Measurements from ENCODE around the gene OR3A2. TPM values are rescaled to one million over a fixed set of nuclear protein-coding genes. Genes with fewer than 3 reads are reported as not detected.

Gene OR3A2
- total RNA-seq, 1 experiment from 2014 or later, result not detected

- H2AFZ ChIP-seq (ENCODE audit: low read depth, low read length, poor library complexity, severe bottlenecking), result no peak overlapping the region
- intact Hi-C loops (cut with micrococcal nuclease), result no loop called here
- DNase-seq (ENCODE audit: low read depth, low spot score), result no peak
- CTCF ChIA-PET, result no interaction called here
- ATAC-seq, result no peak
- H3K9me3 ChIP-seq (ENCODE audit: control insufficient read depth in 1 of 2, insufficient read depth in 1 of 2, low read depth in 1 of 2, low read length in 2 of 2), result no peaks in the 10 kb centered on the region
- no peak overlapping the region for H3K27ac ChIP-seq (ENCODE audit: low read depth, low read length)
- no peaks in the 10 kb centered on the region for H3K79me2 ChIP-seq (ENCODE audit: insufficient read depth, low read length)
- RAD21 ChIA-PET (ENCODE audit: low non-redundant PET in 1 of 2, low total read pairs in 2 of 2, uncharacterized antibody in 2 of 2, unreplicated experiment in 2 of 2), result no interaction called here
- POLR2A ChIA-PET, result no interaction called here
- H3K9me2 ChIP-seq (ENCODE audit: insufficient read depth), result no peaks in the 10 kb centered on the region
- no peaks in the 10 kb centered on the region for H4K20me1 ChIP-seq (ENCODE audit: insufficient read depth)
- TF ChIP-seq, protein P1, sequence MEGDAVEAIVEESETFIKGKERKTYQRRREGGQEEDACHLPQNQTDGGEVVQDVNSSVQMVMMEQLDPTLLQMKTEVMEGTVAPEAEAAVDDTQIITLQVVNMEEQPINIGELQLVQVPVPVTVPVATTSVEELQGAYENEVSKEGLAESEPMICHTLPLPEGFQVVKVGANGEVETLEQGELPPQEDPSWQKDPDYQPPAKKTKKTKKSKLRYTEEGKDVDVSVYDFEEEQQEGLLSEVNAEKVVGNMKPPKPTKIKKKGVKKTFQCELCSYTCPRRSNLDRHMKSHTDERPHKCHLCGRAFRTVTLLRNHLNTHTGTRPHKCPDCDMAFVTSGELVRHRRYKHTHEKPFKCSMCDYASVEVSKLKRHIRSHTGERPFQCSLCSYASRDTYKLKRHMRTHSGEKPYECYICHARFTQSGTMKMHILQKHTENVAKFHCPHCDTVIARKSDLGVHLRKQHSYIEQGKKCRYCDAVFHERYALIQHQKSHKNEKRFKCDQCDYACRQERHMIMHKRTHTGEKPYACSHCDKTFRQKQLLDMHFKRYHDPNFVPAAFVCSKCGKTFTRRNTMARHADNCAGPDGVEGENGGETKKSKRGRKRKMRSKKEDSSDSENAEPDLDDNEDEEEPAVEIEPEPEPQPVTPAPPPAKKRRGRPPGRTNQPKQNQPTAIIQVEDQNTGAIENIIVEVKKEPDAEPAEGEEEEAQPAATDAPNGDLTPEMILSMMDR (IDR thresholded peaks at IDR 0.05 in 2 of 3, conservative IDR thresholded peaks at IDR 0.05 in 1 of 3; ENCODE audit: borderline replicate concordance in 1 of 3, insufficient read depth in 1 of 3, low read depth in 2 of 3, low read length in 2 of 3), result 0 out of 6 replicates have a peak, but pooled peaks of 2 of the 3 experiments have one; percentile 9 to 20
- TF ChIP-seq EGR1 (IDR thresholded peaks at IDR 0.05; ENCODE audit: low read depth), result no peak
- no peak overlapping the region for H3K9ac ChIP-seq (ENCODE audit: low read length)
- no peaks in the 10 kb centered on the region for H3K36me3 ChIP-seq (ENCODE audit: control insufficient read depth in 1 of 2, insufficient read depth in 2 of 2, low read length in 2 of 2)
- no peak overlapping the region for H3K4me2 ChIP-seq (ENCODE audit: low read length)
- no peaks in the 10 kb centered on the region for H3K4me1 ChIP-seq (ENCODE audit: control insufficient read depth in 1 of 2, insufficient read depth in 2 of 2, low read length in 2 of 2)
- H3K27me3 ChIP-seq (ENCODE audit: insufficient read depth, low read length), result peaks cover 28% of the 10 kb centered on the region
- H3K4me3 ChIP-seq (replicated peaks in 1 of 2; ENCODE audit: low read depth in 1 of 2, low read length in 2 of 2), result no peak overlapping the region
- no TSS peak for BruUV-seq (replicated peaks)
Measured at GRCh38 chr17:3308603-3309002, 77.5 kb downstream of the OR3A2 start.

GRCh38 chr17:3298260-3298659 is 87.8 kb downstream of the OR3A2 start, which contains the start of gene OR3A1:
TSS of gene OR3A1 (minus strand) at chr17:3298360. CDS start at chr17:3292582, 5,778 bp downstream.
- no peaks in the 10 kb centered on the region for H3K79me2 ChIP-seq (ENCODE audit: insufficient read depth, low read length)

More at GRCh38 chr17:3298260-3298659, 87.8 kb downstream of the OR3A2 start, which contains the start of gene OR3A1:
- H3K36me3 ChIP-seq (ENCODE audit: control insufficient read depth in 1 of 2, insufficient read depth in 2 of 2, low read length in 2 of 2), result no peaks in the 10 kb centered on the region
- H2AFZ ChIP-seq (ENCODE audit: low read depth, low read length, poor library complexity, severe bottlenecking), result no peak within 1 kb of the TSS
- H3K4me1 ChIP-seq (ENCODE audit: control insufficient read depth in 1 of 2, insufficient read depth in 2 of 2, low read length in 2 of 2), result no peaks in the 10 kb centered on the region
- ATAC-seq (no peak), DNase-seq (ENCODE audit: low read depth, low spot score) (no peak)
- TF ChIP-seq SRF (IDR thresholded peaks at IDR 0.05; ENCODE audit: low read depth), result no peak
- no peak for TF ChIP-seq POLR2AphosphoS5 (IDR thresholded peaks at IDR 0.05; ENCODE audit: low read depth, low read length)
- TF ChIP-seq, protein P2, sequence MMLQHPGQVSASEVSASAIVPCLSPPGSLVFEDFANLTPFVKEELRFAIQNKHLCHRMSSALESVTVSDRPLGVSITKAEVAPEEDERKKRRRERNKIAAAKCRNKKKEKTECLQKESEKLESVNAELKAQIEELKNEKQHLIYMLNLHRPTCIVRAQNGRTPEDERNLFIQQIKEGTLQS (IDR thresholded peaks at IDR 0.05), result no peak
- TF ChIP-seq FOSL1 (IDR thresholded peaks at IDR 0.05; ENCODE audit: low read depth), result no peak
- no peak for TF ChIP-seq EZH2phosphoT487 (IDR thresholded peaks at IDR 0.05; ENCODE audit: borderline replicate concordance)
- no peak for TF ChIP-seq EZH2 (IDR thresholded peaks at IDR 0.05)
- TF ChIP-seq EGR1 (IDR thresholded peaks at IDR 0.05; ENCODE audit: low read depth), result no peak
- no peak for TF ChIP-seq RAD21 (IDR thresholded peaks at IDR 0.05; ENCODE audit: low read depth)
- no peak for TF ChIP-seq CBX3 (IDR thresholded peaks at IDR 0.05; ENCODE audit: low read depth)
- no peak for TF ChIP-seq ZBTB33 (IDR thresholded peaks at IDR 0.05; ENCODE audit: extremely low read depth, insufficient replicate concordance, low read length)
- CTCF ChIA-PET, result no interaction called here
- BruUV-seq (replicated peaks), result no TSS peak
- H3K9me2 ChIP-seq (ENCODE audit: insufficient read depth), result no peaks in the 10 kb centered on the region
- POLR2A ChIA-PET, result no interaction called here
- H3K9ac ChIP-seq (ENCODE audit: low read length), result no peak within 1 kb of the TSS
- H4K20me1 ChIP-seq (ENCODE audit: insufficient read depth), result no peaks in the 10 kb centered on the region; the same call in 1 of the 2 replicates
- H3K4me3 ChIP-seq (replicated peaks in 1 of 2; ENCODE audit: low read depth in 1 of 2, low read length in 2 of 2), result no peak within 1 kb of the TSS
- no peaks in the 10 kb centered on the region for H3K9me3 ChIP-seq (ENCODE audit: control insufficient read depth in 1 of 2, insufficient read depth in 1 of 2, low read depth in 1 of 2, low read length in 2 of 2)
- RAD21 ChIA-PET (ENCODE audit: low non-redundant PET in 1 of 2, low total read pairs in 2 of 2, uncharacterized antibody in 2 of 2, unreplicated experiment in 2 of 2), result no interaction called here
- no peak within 1 kb of the TSS for H3K4me2 ChIP-seq (ENCODE audit: low read length)
- H3K27ac ChIP-seq (ENCODE audit: low read depth, low read length), result no peak within 1 kb of the TSS
- intact Hi-C loops (cut with micrococcal nuclease), result no loop called here
- H3K27me3 ChIP-seq (ENCODE audit: insufficient read depth, low read length), result peaks cover 49% of the 10 kb centered on the region

All from HCT116 (cell line).